NCI-H1417 (cell line): ENCODE data around the gene FUT7.
A peak's percentile ranks its signal among the peaks of the same experiment; 100 is the strongest.

Experiments used
- DNase-seq, 3 experiments: peaks; one replicate each; lab custom pipeline; 2025; lab: John Stamatoyannopoulos, UW

FUT7 gene

DNA sequence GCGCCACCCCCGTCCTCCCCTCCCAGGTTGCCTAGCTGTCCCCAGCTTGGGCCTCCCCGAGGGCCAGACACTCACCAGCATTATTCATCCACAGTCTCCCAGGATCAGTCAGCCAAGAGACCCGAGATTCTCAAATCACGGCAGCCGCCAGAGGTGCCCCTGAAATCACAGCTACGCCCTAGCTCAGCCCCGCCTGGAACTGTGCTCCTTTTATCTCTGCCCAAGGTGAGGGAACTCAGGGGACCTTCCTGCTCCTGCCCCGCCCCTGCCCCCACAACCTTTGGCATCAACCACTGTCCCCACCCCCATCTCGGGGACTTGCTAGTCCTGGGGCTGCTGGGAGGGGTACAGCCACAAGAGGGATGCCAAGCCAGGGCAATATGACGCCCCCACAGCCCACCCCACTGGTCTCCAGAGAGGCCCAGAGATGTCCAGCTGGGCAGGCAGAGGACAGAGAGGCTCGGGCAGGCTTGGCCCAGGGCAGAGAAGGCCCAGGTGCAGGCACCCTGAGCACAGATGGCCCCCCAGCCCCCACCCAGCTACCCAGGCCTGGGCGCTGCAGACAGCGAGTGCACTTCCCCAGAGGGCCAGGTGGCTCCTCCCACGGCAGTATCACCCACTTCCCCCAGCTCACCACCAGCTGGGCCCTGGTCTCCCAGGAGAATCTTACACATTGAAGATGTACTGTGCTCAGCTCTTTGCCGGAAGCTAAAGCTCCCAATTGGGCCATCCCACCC, at the start of gene FUT7:
Gene FUT7 (minus strand): TSS at position 185 of the 737 bp plus-strand sequence. CDS start 97 bp downstream, at position 88.
- DNase-seq = no peak

DNA sequence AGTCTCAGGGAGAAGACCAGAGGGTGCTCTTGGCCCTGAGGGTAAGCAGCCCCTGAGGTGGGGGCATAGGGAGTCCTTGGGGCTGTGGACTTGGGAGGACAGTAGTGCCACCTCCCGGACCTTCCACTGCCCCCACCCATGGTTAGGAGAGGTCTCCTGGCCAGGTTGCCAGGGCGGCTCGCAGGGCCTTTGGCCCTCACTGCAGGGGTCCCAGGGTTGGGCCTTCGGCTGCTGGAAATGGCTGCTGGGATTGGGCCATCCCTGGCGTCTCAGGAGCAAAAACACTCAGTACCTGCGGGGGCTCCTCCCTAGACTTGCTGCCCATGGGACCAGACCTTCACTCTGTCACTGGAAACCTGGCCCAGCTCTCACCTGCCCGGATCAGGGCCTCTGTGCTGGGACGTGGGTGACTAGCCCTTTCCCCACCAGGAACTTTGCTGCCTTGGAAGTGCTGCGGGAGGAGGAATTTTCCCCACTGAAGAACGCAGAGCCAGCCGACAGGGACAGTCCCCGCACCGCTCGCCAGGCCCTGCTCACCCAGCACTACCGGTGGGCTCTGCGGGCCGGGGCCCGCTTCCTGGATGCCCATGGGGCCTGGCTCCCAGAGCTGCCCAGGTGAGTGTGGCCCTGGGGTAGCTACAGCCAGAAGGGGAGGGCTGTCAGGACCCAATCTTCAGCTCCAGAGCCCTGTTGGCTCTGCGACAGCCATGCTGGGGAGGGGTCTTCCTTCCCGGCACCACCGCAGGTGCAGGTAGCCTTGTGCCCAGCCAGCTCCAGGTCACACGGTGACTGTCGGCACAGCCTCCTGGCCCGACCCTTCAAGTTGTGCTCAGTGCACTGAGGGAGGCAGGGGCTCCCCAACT, 48.6 kb upstream of the FUT7 start:
- DNase-seq = no peak

DNA sequence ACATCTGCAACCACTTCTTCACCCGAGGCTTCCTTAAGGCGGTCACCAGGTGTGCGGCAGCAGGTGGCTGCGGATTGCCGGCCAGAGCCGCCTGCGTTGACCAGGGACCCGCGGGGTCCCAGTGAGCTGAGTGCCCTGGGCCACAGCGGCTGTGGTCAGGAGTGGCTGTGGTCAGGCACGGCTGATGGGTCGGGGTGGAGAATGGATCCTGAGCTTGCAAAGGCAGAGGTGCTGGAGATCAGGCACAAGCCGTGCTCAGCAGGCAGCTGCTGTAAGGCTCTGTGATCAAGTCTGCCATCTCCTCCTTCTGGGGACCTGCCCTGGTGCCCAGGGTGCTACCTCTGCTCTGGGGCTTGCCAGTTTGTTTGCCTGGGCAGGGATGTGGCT, 47.5 kb upstream of the FUT7 start:
- DNase-seq = peak in 1 of 3 experiments; percentile 67

- peak; percentile 69 to 80 (median 75) for DNase-seq
Measured at GRCh38 chr9:137078701-137079400, 47.0 kb upstream of the FUT7 start.

GRCh38 chr9:137077758-137078693, 46.1 kb upstream of the FUT7 start:
- DNase-seq = no peak

DNA sequence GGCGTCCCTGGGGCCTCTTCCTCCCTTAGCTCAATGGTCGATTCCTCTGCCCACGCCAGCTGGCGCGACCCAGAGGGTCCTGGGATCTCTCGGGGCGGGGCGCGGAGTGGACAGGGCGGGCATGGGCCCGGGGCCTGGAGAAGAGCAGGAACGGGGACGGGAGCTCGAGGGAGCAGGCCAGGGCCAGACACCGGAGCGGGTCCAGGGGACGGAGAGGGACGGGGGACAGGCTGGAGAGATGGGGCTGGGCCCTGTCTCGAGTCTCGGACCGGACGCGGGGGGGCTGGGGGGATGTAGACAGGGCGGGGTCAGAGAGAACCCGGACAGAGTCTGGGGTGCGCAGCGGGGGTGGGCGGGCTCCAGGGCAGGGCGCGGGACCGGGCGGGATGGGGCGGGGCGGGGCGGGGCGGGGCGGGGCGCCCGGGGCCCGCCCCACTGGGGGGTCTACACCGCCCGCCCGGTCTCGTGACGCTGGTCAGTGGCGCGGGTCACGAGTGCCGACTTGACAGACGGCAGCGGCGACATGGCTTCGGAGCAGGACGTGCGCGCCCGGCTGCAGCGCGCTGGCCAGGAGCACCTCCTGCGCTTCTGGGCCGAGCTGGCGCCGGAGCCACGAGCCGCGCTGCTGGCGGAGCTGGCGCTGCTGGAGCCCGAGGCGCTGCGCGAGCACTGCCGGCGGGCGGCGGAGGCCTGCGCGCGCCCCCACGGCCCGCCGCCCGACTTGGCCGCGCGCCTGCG, 45.3 kb upstream of the FUT7 start, which contains the start of gene UAP1L1:
Gene UAP1L1 (plus strand): TSS at position 508 of the 738 bp plus-strand sequence. CDS start 16 bp downstream, at position 524.
- DNase-seq = peak; percentile 11 to 53 (median 38)

DNA sequence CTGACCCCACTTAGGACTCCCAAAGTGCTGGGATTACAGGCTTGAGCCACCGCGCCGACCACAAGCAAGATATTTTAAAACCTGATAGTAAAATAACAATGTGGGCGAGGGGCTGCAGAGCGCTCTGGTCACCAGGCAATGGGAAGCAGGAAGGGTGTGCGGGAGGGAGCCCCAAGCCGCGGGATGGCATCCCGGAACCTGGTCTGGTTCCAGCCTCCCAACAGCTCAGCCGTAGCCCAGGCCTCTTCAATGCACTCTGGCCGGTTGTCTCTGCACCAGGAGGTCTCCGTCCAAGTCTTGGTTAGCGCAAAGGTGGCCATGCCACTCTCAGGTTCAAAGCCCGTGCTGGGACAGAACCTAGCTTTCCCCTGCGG, 44.7 kb upstream of the FUT7 start:
- no peak for DNase-seq

GRCh38 chr9:137075275-137075775, 43.4 kb upstream of the FUT7 start:
- DNase-seq = no peak

DNA sequence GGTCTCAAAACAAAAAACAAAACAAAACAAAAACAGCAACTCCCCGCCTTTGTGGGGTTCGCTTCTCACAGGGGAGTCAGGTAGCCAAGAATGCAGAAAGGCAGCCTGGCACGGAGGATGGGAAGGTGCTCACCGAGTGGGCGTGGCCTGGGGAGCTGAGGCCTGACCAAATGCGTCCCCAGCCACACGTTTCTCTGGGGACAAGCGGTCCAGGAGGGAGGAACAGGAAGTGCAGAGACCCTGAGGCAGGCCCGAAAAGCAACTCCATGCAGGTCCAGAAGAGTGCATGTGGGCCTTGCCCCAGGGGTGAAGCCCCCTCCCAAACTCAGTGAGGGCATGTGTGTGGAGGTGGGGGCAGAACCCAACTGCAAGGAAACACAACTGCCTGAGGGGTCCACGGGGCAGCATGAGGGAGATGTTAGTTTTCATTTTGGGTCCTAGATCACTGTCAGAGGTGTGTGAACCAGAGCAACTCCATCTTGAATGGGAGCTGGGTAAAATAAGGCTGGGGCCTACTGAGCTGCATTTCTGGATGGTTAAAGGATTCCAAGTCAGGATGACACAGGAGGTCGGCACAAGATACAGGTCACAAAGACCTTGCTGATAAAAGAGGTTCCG, 42.9 kb upstream of the FUT7 start:
- no peak for DNase-seq

DNA sequence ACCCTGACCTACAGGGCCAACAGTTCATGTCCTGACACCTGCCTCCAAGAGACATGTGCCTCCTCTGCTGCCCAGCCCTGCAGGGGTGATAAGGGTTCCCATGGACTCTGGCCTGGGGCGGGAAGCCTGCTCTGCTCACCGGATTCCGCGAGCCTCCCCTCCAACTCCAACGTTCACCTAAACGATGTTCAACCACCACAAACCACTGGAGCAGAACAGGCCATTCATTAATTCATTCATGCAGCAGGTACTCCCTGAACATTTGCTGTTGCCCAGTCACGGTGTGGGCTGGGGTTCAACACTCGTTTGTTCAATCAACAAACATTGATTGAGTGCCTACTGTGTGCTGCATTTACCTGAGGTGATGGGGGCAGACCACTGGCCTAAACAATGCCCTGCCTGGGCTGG, 42.1 kb upstream of the FUT7 start:
- no peak for DNase-seq

GRCh38 chr9:137071282-137071681, 39.4 kb upstream of the FUT7 start:
- no peak for DNase-seq

DNA sequence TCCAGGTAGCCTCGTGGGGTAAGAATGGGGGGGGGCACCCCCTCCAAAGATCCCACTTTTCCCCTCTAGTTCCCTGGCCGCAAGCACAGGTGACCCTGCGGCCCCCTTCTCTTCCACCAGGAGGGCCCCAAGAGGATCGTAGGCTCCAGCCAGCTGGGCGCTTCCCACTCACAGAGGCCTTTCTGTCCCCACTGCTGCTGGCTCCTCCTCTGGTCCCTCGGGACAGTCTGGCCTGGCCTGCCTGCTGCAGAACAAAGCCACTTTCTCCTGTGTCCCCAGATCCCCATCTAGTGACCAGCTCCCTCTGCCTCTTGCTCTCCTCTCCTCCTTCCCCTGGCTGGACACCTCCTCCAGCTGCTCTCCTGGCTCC, 39.0 kb upstream of the FUT7 start:
- DNase-seq = peak in 2 of 3 experiments; percentile 51 to 88

DNA sequence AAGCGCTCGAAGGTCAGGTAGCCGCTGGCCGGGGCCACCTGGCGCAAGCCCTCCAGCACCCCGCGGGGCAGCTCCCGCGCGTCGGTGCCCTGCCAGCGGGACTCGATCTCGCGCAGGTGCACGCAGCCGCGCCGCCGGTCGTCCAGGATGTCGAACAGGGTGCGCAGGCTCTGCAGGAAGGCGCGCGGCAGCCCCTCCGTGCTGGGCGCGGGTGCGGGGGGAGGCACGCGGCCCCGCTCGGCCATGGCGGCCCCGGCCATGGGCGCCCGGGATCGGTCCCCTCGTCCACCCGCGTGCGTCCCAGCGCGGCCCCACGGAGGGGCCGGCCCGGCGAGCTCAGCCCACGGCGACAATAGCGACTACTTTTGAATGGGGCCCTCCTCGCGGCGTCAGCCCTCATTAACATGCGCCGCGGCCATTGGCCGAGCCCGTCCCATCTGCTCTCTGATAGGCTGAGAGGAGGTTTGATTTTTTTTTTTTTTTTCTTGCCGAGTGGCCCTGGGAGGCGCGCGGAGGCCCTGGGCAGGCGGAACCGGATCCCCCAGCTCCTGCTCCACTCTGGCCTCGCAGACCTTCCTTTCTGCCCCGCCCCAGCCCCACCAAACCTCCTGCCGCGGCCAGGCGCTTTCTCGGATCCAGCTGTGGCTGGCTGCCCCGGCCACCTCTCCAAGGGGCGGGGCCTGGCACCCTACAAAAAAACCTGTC, 38.5 kb upstream of the FUT7 start, which contains the start of gene SAPCD2:
Gene SAPCD2 (minus strand): TSS at position 357 of the 705 bp plus-strand sequence. CDS start 97 bp downstream, at position 260.
- peak; percentile 85 to 97 (median 93) for DNase-seq

GRCh38 chr9:137069508-137070091, 37.7 kb upstream of the FUT7 start:
- peak in 2 of 3 experiments; percentile 55 to 65 for DNase-seq

- no peak for DNase-seq
Measured at GRCh38 chr9:137068539-137069507, 36.9 kb upstream of the FUT7 start.

- peak; percentile 50 to 89 (median 73) for DNase-seq
Measured at GRCh38 chr9:137067860-137068538, 36.1 kb upstream of the FUT7 start.
